GM12891 (cell line): ENCODE data around the gene KAZALD1. TPM values are rescaled to one million over a fixed set of nuclear protein-coding genes. Genes with fewer than 3 reads are reported as not detected.

Source experiments
- DNase-seq: peaks from one replicate; pipeline ENCODE4 v3.0.0; 2011; ENCODE audit warnings: low spot score; ENCODE audit not compliant: insufficient read length
- FAIRE-seq: peaks from 2 replicates; lab custom pipeline; 2011; peaks lifted over from hg19 to GRCh38; lab: Jason Lieb, UNC
- PAX5 ChIP-seq: IDR thresholded peaks from 2 replicates; pipeline ENCODE4 v1.6.1; 2011; ENCODE audit warnings: low read length, moderate library complexity, mild to moderate bottlenecking; ENCODE audit not compliant: insufficient read depth, severe bottlenecking
- POLR2A ChIP-seq: IDR thresholded peaks from 2 replicates; pipeline ENCODE4 v1.6.1; 2011; ENCODE audit warnings: low read depth, low read length, control low read depth
- POLR2AphosphoS5 ChIP-seq: IDR thresholded peaks from 2 replicates; pipeline ENCODE4 v1.6.1; 2011; ENCODE audit warnings: low read depth, low read length, control low read depth
- POU2F2 ChIP-seq: IDR thresholded peaks from 2 replicates; pipeline ENCODE4 v1.6.1; 2011; ENCODE audit warnings: low read depth, mild to moderate bottlenecking, control low read depth, low read length, moderate library complexity
- SPI1 ChIP-seq: IDR thresholded peaks from 2 replicates; pipeline ENCODE4 v1.6.1; 2011; ENCODE audit warnings: low read depth, low read length, control low read depth
- TAF1 ChIP-seq: IDR thresholded peaks from 2 replicates; pipeline ENCODE4 v1.6.1; 2011; ENCODE audit warnings: low read depth, low read length, control low read depth
- polyA plus RNA-seq: library from polyadenylated mRNA; unstranded; fragments of >200 nt; gene quantifications from one replicate; pipeline ENCODE4 v1.2.1, GENCODE V29; 2012; ENCODE audit warnings: low read depth, missing spikeins, inconsistent platforms; ENCODE audit not compliant: missing spikeins

The KAZALD1 gene
- 1.2 TPM for polyA plus RNA-seq

- no peak for FAIRE-seq
- TF ChIP-seq SPI1 (no peak), POLR2AphosphoS5 (no peak), PAX5 (no peak), TAF1 (no peak), POU2F2 (no peak), POLR2A (no peak)
- no peak for DNase-seq
These were observed at the start of gene KAZALD1 for GRCh38 chr10:101061624-101062231. Gene KAZALD1, plus strand, starts transcription at chr10:101061989. Its CDS starts 604 bp downstream, at chr10:101062593.

GRCh38 chr10:101012525-101013364 is 49.0 kb upstream of the KAZALD1 start:
- no peak for DNase-seq
- TF ChIP-seq TAF1 = no peak
- TF ChIP-seq PAX5 = no peak
- no peak for TF ChIP-seq POLR2A
- 0 out of 2 replicates have a peak, but pooled peaks have one; percentile 13 for TF ChIP-seq POU2F2
- no peak for TF ChIP-seq SPI1
- FAIRE-seq = peak; percentile 99

GRCh38 chr10:101013365-101013825 is 48.4 kb upstream of the KAZALD1 start:
- TF ChIP-seq SPI1 = no peak
- TF ChIP-seq POU2F2 = no peak
- TF ChIP-seq PAX5 = no peak
- TF ChIP-seq TAF1 = no peak
- no peak for TF ChIP-seq POLR2A
- no peak for TF ChIP-seq POLR2AphosphoS5
- FAIRE-seq = no peak

GRCh38 chr10:101014230-101014884 is 47.4 kb upstream of the KAZALD1 start:
- FAIRE-seq (peak; percentile 85), DNase-seq (no peak)
- TF ChIP-seq POU2F2 (no peak), POLR2A (no peak), TAF1 (no peak), PAX5 (no peak), POLR2AphosphoS5 (no peak), SPI1 (no peak)

More at GRCh38 chr10:101013365-101013825, 48.4 kb upstream of the KAZALD1 start:
- no peak for DNase-seq

- no peak for FAIRE-seq
- DNase-seq = no peak
- TF ChIP-seq POLR2A = no peak
- TF ChIP-seq POLR2AphosphoS5 = no peak
- no peak for TF ChIP-seq PAX5
- no peak for TF ChIP-seq TAF1
- TF ChIP-seq POU2F2 = no peak
- no peak for TF ChIP-seq SPI1
These were observed 46.7 kb upstream of the KAZALD1 start for GRCh38 chr10:101014966-101015581.

- no peak for FAIRE-seq
- DNase-seq = no peak
- TF ChIP-seq POLR2A = no peak
- TF ChIP-seq POU2F2 = no peak
- no peak for TF ChIP-seq TAF1
- no peak for TF ChIP-seq POLR2AphosphoS5
- TF ChIP-seq PAX5 = no peak
- TF ChIP-seq SPI1 = no peak
These were observed 46.2 kb upstream of the KAZALD1 start for GRCh38 chr10:101015582-101015973.

GRCh38 chr10:101016814-101017213 is 45.0 kb upstream of the KAZALD1 start:
- DNase-seq (no peak), FAIRE-seq (no peak)
- TF ChIP-seq POLR2AphosphoS5 (no peak), POLR2A (no peak)

- DNase-seq (no peak), FAIRE-seq (no peak)
- TF ChIP-seq POLR2AphosphoS5 (no peak), PAX5 (no peak), SPI1 (no peak), TAF1 (no peak), POLR2A (no peak), POU2F2 (no peak)
These were observed 43.6 kb upstream of the KAZALD1 start for GRCh38 chr10:101018118-101018599.
